H54 (cell line): ENCODE results near the gene IL20.

ENCODE experiments used
- DNase-seq: peaks from one replicate; pipeline ENCODE4 v3.0.0; 2011; ENCODE audit warnings: low spot score, mixed read lengths; ENCODE audit not compliant: insufficient read length
- FAIRE-seq: peaks from 3 replicates; lab custom pipeline; 2011; peaks lifted over from hg19 to GRCh38; lab: Jason Lieb, UNC
- POLR2A ChIP-seq: IDR thresholded peaks from 2 replicates; pipeline ENCODE4 v1.6.1; 2011; ENCODE audit warnings: low read depth, mild to moderate bottlenecking, low read length

Gene IL20

GRCh38 chr1:206909161-206909882 is 43.9 kb downstream of the IL20 start:
- FAIRE-seq (no peak), DNase-seq (no peak)
- TF ChIP-seq POLR2A: no peak

GRCh38 chr1:206909883-206910318 is 44.5 kb downstream of the IL20 start:
- DNase-seq: no peak
- FAIRE-seq: no peak
- TF ChIP-seq POLR2A: no peak

GRCh38 chr1:206911064-206911663 is 45.7 kb downstream of the IL20 start:
- no peak for TF ChIP-seq POLR2A
- FAIRE-seq (no peak), DNase-seq (no peak)

- DNase-seq (no peak), FAIRE-seq (peak; percentile 36)
- TF ChIP-seq POLR2A: no peak
Observed at GRCh38 chr1:206912445-206913095, 47.1 kb downstream of the IL20 start.

GRCh38 chr1:206913766-206914537 is 48.5 kb downstream of the IL20 start:
- FAIRE-seq (no peak), DNase-seq (no peak)
- TF ChIP-seq POLR2A: no peak

- no peak for TF ChIP-seq POLR2A
- FAIRE-seq (no peak), DNase-seq (no peak)
Observed at GRCh38 chr1:206915030-206915735, 49.8 kb downstream of the IL20 start.

- DNase-seq: no peak
- no peak for FAIRE-seq
- no peak for TF ChIP-seq POLR2A
Observed at GRCh38 chr1:206916000-206916709, 50.7 kb downstream of the IL20 start.

GRCh38 chr1:206918076-206918475 is 52.7 kb downstream of the IL20 start:
- TF ChIP-seq POLR2A: no peak

More at GRCh38 chr1:206918076-206918475, 52.7 kb downstream of the IL20 start:
- DNase-seq (no peak), FAIRE-seq (no peak)
